ENCODE measurements around the gene RASL12.
"Not testable (repeated sequence)": the region's sequence is repeated elsewhere in the genome, so short reads cannot be mapped to it uniquely, and the experiment has no call there.

The RASL12 gene

GRCh38 chr15:65052956-65053355 is 14.8 kb downstream of the RASL12 start:
- no peak for DNase-seq

DNA sequence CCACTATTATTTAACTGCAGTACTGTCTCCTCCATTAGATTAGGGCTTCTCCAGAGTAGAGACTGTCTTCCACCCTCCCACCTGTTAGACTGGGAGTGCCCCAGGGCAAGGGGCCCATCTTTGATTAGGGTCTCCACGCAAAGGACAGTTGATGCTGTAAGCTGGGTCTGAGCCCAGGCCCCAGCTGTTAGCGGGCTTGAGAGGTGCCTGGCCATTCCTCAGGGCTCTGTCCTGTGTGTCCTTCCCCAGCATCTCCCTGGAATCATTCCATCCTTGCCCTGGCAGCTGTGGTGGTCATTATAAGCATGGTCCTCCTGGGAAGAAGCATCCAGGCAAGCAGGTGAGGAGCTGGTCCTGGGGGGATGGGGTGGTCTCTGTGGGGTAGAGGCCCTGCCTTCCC is 16.5 kb downstream of the RASL12 start:
- DNase-seq: no peak

DNA sequence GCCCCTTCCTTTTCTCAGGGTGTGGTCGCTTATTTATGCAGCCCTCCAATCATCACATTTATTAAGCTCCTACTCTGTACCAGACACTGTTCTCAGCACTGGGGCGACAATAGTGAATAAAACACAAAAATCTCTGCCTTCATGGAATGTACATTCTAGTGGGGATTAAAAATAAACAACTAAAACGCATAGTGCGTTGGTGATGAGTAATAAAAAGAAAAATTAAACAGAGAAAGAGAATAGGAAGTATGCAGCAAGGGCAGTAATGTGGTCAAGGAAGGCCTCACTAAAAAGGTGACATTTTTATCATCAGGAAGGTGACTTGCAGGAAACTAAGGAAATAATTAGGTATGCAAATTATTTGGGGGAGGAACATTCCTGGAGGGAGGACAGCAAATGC is 17.5 kb downstream of the RASL12 start:
- DNase-seq: no peak

- peak; percentile 86 to 88 for DNase-seq
These were observed 18.4 kb downstream of the RASL12 start for GRCh38 chr15:65049418-65049840.

DNA sequence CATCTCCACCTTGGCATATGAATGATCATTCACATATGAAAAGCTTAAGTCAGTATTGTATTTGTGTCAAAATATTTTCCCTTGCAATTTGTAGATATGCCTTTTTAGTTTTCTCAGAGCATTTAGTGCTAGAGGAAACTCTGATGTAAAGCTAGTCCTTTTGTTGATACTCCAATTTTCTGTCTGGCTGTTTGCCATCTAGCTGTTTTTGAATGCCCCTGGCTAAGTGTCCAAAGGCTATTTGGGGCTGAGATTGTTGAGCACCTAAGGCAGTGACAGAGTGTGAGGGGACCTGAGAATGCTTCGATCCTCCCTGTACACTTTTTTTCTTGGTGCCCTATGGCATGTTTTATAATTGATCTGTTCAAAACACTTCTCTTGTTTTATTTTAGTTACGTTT is 19.6 kb downstream of the RASL12 start:
- no peak for DNase-seq

DNA sequence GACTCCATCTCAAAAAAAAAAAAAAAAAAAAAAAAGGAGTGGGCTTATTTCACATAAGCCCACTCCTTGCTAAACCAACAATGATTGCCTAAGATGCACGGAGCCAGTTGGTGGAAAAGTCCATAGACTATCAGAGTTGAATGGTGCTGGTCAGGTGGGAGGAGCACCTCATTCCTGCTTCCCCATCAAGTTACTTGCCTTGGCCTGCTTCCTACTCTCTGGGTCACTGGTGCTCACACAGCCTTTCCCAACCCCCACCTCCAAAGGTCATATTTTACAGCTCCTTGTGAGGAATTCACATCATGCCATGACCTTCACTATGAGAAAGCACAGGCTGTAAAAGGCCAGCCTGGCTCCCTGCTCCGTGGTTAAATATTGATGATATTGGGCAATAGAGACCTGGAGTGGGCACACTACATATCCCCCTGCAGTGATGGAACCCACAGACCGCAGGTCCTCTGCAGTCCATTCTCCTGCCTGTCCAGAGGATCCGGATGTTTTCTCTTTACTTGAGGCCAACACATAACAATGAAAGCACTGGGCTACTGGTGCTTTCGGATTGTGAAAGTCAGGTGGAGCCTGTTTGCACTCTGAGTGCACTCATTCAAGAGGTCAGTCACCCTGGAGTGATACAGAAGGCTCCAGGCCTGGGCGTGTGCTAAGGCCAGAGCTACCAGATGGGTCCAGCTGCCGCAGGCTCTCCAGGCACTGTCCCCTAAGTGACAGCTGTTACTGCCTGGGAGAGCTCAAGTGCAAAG is 22.9 kb downstream of the RASL12 start, which contains the start of gene SLC51B:
Gene SLC51B, plus strand, starts transcription at position 664 of the 758 bp plus-strand sequence. CDS start 4,618 bp downstream, outside the sequence.
- no peak for DNase-seq

DNA sequence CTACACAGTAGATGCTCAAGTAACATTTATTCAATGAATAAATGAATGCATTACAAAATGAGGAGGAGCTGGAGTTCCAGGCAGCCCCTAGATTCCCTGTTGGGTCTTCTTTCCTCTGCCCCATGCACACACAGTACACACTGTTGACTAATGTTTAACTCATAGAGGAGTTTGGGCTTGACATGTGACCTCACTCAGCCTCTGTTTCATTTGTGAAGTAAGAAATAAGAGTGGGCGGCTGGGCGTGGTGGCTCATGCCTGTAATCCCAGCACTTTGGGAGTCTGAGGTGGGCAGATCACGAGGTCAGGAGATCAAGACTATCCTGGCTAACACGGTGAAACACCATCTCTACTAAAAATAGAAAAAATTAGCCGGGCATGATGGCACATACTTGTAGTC is 23.6 kb downstream of the RASL12 start:
- DNase-seq: not testable (repeated sequence)

DNA sequence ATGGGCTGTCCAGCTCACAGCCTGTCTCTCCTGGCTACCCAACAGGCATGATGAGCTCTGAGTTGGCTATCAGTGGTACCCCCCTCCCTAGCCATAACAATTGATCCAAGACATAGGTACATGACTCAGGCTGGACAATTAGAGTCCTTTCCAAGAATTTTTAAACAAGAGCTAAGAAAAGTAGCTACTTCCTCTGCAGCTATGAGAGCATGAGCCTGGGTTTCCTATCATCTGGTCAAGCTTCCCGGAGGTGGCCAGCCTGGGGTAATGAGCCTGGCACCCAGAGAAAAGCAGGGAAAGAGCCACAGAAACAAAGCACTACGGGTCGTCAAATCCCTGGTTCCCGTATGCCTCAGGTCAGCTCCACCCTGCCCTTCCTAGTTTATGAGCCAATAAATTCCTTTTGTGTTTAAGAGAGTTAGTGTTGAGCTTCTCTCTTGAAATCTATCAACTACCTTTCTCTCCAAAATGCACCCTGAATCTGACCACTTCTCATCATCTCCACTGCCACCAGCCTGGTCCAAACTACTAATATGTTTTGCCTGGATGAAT is 24.9 kb downstream of the RASL12 start:
- no peak for DNase-seq

GRCh38 chr15:65041787-65042186 is 26.0 kb downstream of the RASL12 start:
- DNase-seq: no peak

DNA sequence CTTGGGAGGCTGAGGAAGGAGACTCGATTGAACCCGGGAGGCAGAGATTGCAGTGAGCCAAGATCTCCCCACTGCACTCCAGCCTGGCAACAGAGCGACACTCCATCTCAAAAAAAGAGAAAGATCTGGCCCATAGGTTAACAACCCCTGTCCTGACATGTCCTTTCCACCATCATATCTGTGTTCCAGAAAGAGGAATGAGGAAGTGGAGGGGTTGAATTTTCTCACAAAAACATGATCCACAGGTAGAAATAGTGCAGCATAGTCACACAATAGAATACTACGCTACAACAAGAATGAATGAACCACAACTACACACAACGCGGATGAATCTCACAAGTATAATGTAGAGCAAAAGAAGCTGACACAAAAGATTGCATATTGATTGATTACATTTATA is 27.3 kb downstream of the RASL12 start:
- no peak for DNase-seq

DNA sequence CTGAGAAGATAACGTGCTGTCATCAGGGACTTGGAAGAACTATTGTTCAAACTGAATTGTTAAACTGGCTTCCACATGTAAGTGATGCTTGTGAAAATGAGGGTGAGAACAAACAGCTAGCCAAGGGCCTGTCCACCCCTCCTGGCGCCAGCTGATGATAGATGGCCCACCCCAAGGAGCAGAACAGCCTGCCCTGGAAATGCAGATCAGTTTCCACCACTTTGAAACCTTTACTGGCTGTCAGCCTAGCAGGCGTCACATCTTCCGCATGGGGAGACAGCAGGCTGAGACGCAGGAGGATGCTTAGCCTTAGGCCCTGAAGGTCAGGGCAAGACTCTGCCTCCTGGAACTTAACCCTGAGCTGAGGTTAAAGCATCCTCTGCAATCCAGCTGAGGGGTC is 29.0 kb downstream of the RASL12 start:
- no peak for DNase-seq

DNA sequence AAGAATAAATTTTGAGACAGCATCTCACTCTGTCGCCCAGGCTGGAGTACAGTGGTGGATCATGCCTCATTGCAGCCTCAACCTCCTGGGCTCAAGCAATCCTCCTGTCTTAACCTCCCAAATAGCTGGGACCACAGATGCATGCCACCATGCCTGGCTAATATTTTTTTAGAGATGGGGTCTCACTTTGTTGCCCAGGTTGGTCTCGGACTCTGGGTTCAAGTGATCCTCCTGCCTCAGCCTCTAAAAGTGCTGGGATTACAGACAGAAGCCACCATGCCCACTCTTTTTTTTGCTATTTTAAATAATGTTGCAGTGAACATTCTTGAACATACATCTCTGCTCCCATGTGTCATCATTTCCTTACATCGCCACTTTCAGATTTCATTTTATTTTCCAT is 29.4 kb downstream of the RASL12 start:
- no peak for DNase-seq

GRCh38 chr15:65037309-65037708 is 30.5 kb downstream of the RASL12 start:
- no peak for DNase-seq

DNA sequence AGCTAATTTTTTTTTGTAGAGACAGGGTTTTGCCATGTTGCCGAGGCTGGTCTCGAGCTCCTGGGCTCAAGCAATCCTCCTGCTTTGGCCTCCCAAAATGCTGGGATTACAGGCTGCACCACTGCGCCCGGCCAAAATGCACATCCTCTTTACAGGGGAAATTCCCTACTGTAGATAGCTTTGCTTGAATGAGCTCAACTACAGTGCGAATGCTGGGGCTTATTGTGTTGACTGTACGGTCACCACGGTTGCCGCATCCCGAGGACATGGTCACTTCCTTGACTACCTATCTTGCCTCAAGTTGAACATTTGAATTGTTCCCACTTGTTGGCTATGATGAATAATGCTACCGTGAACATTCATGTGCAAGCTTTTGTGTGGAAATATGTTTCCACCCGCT is 33.1 kb downstream of the RASL12 start:
- DNase-seq: no peak

DNA sequence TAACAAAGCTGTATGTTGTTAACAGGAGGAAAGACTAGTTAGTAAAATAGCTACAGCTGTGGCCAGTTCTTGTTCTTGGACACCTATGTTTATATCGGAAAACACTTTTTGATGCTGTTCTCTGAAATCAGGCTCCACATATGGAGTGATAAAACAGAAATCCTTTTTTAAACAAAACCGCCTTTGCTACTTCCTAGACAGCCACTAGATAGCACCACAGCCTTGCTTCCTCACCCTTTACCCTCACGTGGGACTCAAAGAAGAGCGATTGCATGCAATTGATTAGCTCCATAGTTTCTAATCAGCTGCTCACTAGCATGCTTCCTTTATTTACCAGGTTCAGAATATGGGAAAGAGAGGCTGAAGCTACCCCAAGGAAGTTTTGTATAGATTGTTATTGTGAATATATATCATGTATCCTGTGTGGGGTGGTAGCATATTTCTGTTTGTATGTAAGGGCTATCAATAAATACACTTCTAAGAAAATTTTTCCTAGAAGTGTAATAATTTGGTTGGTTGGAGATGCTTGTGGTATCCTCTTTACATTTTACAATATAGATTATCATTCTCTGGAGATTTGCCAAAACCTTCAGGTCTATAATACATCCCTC is 34.0 kb downstream of the RASL12 start:
- no peak for DNase-seq

DNA sequence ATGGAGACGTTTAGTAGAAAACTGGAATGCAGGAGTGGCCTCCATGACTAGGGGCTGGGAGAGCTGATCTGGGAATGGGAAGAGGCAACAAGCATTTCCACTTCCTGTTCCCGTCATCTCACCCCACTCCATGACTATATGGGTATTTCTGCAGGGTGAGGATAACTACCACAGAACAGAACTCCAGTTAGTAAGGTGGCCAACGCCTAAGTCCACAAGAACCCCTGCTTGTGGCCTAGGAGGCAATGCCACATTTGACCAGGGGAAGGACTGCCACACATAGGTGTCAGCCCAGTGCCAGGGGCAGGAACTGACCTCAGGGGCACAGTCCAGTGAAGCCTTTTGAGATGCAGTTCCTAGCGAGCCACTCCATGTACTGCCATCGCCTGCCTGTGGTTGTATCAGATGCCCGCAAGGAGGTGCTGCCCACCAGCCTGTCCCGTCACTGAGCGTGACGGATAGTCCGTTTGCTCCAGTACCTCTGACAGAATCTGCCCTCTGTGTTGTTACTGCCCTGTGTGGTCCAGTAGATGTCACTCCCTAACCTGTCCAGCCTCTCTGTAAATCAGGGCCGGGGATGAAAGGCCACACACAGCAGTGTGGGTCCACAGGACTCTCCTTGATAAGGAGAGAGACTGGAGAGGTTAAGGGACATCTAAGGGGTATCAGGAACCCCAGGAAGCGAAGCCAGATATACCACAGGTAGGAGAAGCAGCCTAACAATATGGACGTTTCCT is 34.8 kb downstream of the RASL12 start:
- DNase-seq: no peak

DNA sequence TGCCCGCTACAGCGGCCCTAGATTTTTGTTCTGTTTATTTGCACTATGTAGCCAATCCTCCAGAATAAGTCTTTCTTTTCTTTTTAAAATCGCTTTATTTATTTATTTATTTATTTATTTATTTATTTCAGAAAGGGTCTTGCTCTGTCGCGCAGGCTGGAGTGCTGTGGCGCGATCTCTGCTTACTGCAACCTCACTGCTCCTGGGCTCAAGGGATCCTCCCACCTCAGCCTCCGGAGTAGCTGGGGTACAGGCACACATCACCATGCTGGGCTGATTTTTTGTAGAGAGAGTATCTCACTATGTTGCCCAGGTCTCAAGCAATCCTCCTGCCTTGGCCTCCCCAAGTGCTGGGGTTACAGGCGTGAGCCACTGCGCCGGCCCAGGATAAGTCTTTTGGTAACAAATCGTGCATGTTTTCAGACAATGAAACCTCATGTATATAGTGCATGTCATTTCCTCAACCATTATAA is 38.0 kb downstream of the RASL12 start:
- no peak for DNase-seq

- peak; percentile 93 to 96 for DNase-seq
These were observed 38.7 kb downstream of the RASL12 start, which contains the start of gene MTFMT for GRCh38 chr15:65028921-65029735. Gene MTFMT, minus strand, starts transcription at chr15:65029639. Its CDS starts 26 bp downstream, at chr15:65029613.

GRCh38 chr15:65028338-65028737 is 39.5 kb downstream of the RASL12 start:
- no peak for DNase-seq

GRCh38 chr15:65027593-65027992 is 40.2 kb downstream of the RASL12 start:
- DNase-seq: no peak

DNA sequence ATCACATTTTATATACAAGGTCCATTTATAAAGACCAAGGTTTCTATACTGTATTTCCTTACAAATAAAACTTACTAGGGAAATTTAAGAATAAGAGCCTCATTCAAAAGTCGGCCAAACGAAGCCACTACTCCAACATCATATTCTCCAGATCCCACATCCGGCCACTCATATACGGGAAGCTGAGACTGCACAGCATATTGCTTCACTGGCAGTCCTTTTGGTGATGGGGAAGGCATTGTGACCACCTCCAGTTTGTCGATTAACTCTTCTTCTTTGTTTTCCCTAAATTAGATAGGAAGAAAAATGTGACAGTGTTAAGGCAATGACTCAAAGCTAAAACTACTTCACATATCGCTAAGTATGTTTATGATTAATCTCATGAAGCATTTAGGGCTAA is 41.0 kb downstream of the RASL12 start:
- no peak for DNase-seq

GRCh38 chr15:65021488-65021887 is 46.3 kb downstream of the RASL12 start:
- no peak for DNase-seq

Measured in stimulated activated CD4-positive, alpha-beta T cell treated with anti-CD3 and anti-CD28 coated beads, Interleukin-2, amount 100 ng/mL, for 48 hours (primary cell).